ENCODE data around the gene TRABD2A.

GRCh38 chr2:84785950-84786349, 94.9 kb downstream of the TRABD2A start:
- TF ChIP-seq CTCF (IDR thresholded peaks at IDR 0.05; ENCODE audit: insufficient read depth, low read length) (no peak), GABPA (IDR thresholded peaks at IDR 0.05; ENCODE audit: low read depth) (no peak), POLR2AphosphoS5 (IDR thresholded peaks at IDR 0.05; ENCODE audit: low read depth) (no peak), SPI1 (IDR thresholded peaks at IDR 0.05; ENCODE audit: borderline replicate concordance, low read depth) (no peak)
- TF ChIP-seq, protein P1, sequence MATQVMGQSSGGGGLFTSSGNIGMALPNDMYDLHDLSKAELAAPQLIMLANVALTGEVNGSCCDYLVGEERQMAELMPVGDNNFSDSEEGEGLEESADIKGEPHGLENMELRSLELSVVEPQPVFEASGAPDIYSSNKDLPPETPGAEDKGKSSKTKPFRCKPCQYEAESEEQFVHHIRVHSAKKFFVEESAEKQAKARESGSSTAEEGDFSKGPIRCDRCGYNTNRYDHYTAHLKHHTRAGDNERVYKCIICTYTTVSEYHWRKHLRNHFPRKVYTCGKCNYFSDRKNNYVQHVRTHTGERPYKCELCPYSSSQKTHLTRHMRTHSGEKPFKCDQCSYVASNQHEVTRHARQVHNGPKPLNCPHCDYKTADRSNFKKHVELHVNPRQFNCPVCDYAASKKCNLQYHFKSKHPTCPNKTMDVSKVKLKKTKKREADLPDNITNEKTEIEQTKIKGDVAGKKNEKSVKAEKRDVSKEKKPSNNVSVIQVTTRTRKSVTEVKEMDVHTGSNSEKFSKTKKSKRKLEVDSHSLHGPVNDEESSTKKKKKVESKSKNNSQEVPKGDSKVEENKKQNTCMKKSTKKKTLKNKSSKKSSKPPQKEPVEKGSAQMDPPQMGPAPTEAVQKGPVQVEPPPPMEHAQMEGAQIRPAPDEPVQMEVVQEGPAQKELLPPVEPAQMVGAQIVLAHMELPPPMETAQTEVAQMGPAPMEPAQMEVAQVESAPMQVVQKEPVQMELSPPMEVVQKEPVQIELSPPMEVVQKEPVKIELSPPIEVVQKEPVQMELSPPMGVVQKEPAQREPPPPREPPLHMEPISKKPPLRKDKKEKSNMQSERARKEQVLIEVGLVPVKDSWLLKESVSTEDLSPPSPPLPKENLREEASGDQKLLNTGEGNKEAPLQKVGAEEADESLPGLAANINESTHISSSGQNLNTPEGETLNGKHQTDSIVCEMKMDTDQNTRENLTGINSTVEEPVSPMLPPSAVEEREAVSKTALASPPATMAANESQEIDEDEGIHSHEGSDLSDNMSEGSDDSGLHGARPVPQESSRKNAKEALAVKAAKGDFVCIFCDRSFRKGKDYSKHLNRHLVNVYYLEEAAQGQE (IDR thresholded peaks at IDR 0.05; ENCODE audit: insufficient replicate concordance, low read depth), result no peak
